ENCODE measurements around the gene DNAH14.

DNA sequence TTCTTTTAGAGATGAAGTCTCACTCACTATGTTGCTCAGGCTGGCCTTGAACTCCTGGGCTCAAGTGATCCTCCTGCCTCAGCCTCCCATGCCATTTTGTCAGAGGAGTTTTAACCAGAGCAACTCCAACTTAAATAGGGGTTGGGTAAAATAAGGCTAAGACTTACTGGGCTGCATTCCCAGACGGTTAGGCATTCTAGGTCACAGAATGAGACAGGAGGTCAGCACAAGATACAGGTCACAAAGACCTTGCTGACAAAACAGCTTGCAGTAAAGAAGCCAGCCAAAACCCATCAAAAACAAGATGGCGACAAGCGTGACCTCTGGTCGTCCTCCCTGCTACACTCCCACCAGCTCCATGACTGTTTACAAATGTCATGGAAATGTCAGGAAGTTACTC, 5.7 kb upstream of the DNAH14 start:
- TF ChIP-seq, protein P1, sequence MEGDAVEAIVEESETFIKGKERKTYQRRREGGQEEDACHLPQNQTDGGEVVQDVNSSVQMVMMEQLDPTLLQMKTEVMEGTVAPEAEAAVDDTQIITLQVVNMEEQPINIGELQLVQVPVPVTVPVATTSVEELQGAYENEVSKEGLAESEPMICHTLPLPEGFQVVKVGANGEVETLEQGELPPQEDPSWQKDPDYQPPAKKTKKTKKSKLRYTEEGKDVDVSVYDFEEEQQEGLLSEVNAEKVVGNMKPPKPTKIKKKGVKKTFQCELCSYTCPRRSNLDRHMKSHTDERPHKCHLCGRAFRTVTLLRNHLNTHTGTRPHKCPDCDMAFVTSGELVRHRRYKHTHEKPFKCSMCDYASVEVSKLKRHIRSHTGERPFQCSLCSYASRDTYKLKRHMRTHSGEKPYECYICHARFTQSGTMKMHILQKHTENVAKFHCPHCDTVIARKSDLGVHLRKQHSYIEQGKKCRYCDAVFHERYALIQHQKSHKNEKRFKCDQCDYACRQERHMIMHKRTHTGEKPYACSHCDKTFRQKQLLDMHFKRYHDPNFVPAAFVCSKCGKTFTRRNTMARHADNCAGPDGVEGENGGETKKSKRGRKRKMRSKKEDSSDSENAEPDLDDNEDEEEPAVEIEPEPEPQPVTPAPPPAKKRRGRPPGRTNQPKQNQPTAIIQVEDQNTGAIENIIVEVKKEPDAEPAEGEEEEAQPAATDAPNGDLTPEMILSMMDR (IDR thresholded peaks at IDR 0.05) = no peak
- no peak for TF ChIP-seq POLR2A (IDR thresholded peaks at IDR 0.05)
